Neutrophil (primary cell): ENCODE results near the gene BRPF3.

Experiments used
- H3K27ac ChIP-seq: fragments of 200-600 bp; sonication (generic); 2 replicates; pipeline ENCODE4 v1.5.1; 2016; ENCODE audit warnings: mild to moderate bottlenecking, moderate library complexity
- H3K27me3 ChIP-seq: fragments of 200-600 bp; sonication (generic); 2 replicates; pipeline ENCODE4 v1.6.0; 2016; ENCODE audit warnings: mild to moderate bottlenecking
- H3K36me3 ChIP-seq: fragments of 200-600 bp; sonication (generic); 2 replicates; pipeline ENCODE4 v1.5.1; 2017
- H3K4me1 ChIP-seq, 2 experiments: fragments of 200-600 bp in 1 of 2; sonication (generic) in 1 of 2; 1 replicate in 1 of 2; 2 replicates in 1 of 2; pipeline versions ENCODE4 v1.5.1 to v1.6.1; 2013 to 2016; ENCODE audit warnings: low read depth in 1 of 2, low read length in 1 of 2, mild to moderate bottlenecking in 1 of 2, moderate library complexity in 1 of 2; ENCODE audit not compliant: control insufficient read depth in 1 of 2, insufficient read depth in 1 of 2
- H3K4me3 ChIP-seq, 2 experiments: fragments of 200-600 bp in 1 of 2; sonication (generic) in 1 of 2; 1 replicate in 1 of 2; 2 replicates in 1 of 2; pipeline ENCODE4 v1.5.1; 2013 to 2016; ENCODE audit warnings: low read depth in 1 of 2, low read length in 1 of 2, mild to moderate bottlenecking in 1 of 2, moderate library complexity in 1 of 2
- H3K9me3 ChIP-seq: fragments of 200-600 bp; sonication (generic); 2 replicates; pipeline ENCODE4 v1.5.1; 2016
- TF ChIP-seq, protein P1 (sequence below): fragments of 200-600 bp; sonication (generic); IDR thresholded peaks from 2 replicates; pipeline ENCODE4 v1.5.1; 2016; ENCODE audit warnings: antibody characterized with exemption

BRPF3 gene

GRCh38 chr6:36277946-36278470, 81.5 kb downstream of the BRPF3 start:
- peaks cover 5% of the 10 kb centered on the region for H3K27me3 ChIP-seq
- H3K36me3 ChIP-seq, result no peaks in the 10 kb centered on the region

DNA sequence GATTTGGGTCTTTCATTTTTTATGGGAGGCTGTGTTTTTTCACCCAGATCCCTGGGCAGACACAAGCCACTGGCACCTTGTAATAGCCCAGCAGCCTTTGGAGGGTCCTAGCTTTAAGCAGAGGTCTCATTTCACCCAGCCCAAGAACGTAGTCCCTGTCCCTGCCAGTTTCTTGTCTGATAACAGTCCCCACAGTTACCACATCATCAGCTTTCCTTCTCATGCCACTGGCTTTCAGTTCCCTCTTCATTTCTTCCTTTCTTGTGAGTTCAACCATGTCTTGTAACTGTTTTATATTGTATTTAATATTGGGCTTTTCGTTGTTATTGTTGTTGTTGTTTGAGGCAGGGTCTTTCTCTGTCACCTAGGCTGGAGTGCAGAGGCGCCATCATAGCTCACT, 83.9 kb downstream of the BRPF3 start:
- Histone ChIP-seq H3K9me3 (no peaks in the 10 kb centered on the region), H3K27me3 (peaks cover 27% of the 10 kb centered on the region), H3K27ac (no peak overlapping the region), H3K36me3 (no peaks in the 10 kb centered on the region), H3K4me3 (no peak overlapping the region), H3K4me1 (peaks cover 0 to 8% of the 10 kb centered on the region in 2 experiments)
- TF ChIP-seq, protein P1, sequence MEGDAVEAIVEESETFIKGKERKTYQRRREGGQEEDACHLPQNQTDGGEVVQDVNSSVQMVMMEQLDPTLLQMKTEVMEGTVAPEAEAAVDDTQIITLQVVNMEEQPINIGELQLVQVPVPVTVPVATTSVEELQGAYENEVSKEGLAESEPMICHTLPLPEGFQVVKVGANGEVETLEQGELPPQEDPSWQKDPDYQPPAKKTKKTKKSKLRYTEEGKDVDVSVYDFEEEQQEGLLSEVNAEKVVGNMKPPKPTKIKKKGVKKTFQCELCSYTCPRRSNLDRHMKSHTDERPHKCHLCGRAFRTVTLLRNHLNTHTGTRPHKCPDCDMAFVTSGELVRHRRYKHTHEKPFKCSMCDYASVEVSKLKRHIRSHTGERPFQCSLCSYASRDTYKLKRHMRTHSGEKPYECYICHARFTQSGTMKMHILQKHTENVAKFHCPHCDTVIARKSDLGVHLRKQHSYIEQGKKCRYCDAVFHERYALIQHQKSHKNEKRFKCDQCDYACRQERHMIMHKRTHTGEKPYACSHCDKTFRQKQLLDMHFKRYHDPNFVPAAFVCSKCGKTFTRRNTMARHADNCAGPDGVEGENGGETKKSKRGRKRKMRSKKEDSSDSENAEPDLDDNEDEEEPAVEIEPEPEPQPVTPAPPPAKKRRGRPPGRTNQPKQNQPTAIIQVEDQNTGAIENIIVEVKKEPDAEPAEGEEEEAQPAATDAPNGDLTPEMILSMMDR, result no peak

More at GRCh38 chr6:36277946-36278470, 81.5 kb downstream of the BRPF3 start:
- Histone ChIP-seq H3K4me3 (no peak overlapping the region), H3K27ac (no peak overlapping the region), H3K9me3 (no peaks in the 10 kb centered on the region), H3K4me1 (peaks cover 0 to 4% of the 10 kb centered on the region in 2 experiments)
- TF ChIP-seq, protein P1, result no peak

GRCh38 chr6:36280983-36281382, 84.4 kb downstream of the BRPF3 start:
- TF ChIP-seq, protein P1, result no peak
- H3K4me3 ChIP-seq, result no peak overlapping the region
- no peaks in the 10 kb centered on the region for H3K9me3 ChIP-seq
- H3K4me1 ChIP-seq, result peaks cover 0 to 9% of the 10 kb centered on the region in 2 experiments
- peaks cover 32% of the 10 kb centered on the region for H3K27me3 ChIP-seq
- H3K27ac ChIP-seq, result no peak overlapping the region
- no peaks in the 10 kb centered on the region for H3K36me3 ChIP-seq
